Activated naive CD4-positive, alpha-beta T cell treated with Interleukin-2 at 50 U/mL for 16 hours (primary cell): ENCODE results near the gene GPR18.

Experiments used
- DNase-seq: peaks from one replicate; pipeline ENCODE4 v3.0.0-alpha.2; 2020

Gene GPR18

GRCh38 chr13:99205621-99206220 lies 52.5 kb downstream of the GPR18 start:
- no peak for DNase-seq
